ENCODE measurements around the gene MRO.

MRO gene

DNA sequence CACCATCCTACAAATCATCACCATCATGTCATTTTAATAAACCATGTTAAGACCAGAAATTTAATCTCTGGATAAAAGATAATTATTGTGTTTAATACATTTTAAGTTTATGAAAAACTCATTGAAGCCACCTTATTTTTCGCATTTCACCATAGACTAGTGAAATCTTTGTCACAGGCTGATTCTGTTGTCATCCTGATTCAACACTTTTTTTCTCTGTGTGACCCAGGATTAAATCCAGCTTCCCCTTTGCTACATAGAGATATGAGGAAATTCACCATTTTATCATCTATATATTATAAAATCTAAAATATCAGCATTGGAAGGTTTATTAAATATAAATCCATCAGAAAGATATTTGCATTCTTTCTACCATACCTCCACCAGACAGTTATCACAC lies 29.2 kb upstream of the MRO start:
- DNase-seq (ENCODE audit: low read depth), result no peak
- H3K4me3 ChIP-seq (ENCODE audit: low read depth, low read length), result no peak overlapping the region
- TF ChIP-seq, protein P1, sequence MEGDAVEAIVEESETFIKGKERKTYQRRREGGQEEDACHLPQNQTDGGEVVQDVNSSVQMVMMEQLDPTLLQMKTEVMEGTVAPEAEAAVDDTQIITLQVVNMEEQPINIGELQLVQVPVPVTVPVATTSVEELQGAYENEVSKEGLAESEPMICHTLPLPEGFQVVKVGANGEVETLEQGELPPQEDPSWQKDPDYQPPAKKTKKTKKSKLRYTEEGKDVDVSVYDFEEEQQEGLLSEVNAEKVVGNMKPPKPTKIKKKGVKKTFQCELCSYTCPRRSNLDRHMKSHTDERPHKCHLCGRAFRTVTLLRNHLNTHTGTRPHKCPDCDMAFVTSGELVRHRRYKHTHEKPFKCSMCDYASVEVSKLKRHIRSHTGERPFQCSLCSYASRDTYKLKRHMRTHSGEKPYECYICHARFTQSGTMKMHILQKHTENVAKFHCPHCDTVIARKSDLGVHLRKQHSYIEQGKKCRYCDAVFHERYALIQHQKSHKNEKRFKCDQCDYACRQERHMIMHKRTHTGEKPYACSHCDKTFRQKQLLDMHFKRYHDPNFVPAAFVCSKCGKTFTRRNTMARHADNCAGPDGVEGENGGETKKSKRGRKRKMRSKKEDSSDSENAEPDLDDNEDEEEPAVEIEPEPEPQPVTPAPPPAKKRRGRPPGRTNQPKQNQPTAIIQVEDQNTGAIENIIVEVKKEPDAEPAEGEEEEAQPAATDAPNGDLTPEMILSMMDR (conservative IDR thresholded peaks at IDR 0.05; ENCODE audit: low read depth, low read length), result no peak

DNA sequence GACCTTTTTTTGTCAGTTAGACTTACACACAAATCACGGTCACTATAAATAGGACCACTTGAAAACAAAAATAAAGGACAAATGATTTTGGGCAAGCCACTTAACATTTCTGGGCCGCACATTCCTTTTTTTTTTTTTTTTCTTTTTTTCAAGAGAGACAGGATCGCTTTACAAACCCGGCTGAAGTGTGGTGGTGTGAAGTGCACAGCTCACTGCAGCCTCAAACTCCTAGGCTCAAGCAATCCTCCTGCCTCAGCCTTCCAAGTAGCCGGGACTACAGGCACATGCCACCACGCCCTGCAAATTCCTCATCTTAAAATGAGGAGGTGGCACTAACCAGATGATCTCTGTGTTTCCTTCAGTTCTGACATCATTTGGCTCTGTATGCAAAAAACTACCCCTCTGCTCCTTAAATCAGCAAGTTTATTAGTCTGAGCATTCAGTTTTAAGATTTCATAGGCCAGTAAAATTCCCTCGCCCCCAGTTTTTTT lies 28.3 kb upstream of the MRO start:
- no peak overlapping the region for H3K4me3 ChIP-seq (ENCODE audit: low read depth, low read length)
- TF ChIP-seq, protein P1 (conservative IDR thresholded peaks at IDR 0.05; ENCODE audit: low read depth, low read length), result no peak
- DNase-seq (ENCODE audit: low read depth), result no peak

DNA sequence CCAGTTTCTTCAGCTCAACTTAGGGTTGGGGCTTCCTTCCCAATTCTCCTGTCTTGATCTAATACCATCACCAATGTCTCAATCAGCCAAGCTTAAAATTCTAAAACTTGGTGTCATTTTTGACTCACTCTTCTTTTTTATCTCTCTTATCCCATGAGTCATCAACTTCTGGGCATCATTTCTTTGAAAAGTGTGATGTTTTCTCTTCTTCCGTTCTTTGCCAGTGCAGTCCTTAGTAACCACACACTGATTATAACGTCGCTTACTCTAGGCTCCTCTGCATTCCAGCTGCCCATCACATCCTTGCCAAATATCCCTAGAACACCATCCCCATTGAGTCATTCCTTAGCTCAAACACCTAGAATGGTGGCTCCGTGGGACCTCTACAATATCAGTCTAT lies 27.4 kb upstream of the MRO start:
- H3K4me3 ChIP-seq (ENCODE audit: low read depth, low read length), result no peak overlapping the region
- peak; percentile 52 for DNase-seq (ENCODE audit: low read depth)
- TF ChIP-seq, protein P1 (conservative IDR thresholded peaks at IDR 0.05; ENCODE audit: low read depth, low read length), result no peak

DNA sequence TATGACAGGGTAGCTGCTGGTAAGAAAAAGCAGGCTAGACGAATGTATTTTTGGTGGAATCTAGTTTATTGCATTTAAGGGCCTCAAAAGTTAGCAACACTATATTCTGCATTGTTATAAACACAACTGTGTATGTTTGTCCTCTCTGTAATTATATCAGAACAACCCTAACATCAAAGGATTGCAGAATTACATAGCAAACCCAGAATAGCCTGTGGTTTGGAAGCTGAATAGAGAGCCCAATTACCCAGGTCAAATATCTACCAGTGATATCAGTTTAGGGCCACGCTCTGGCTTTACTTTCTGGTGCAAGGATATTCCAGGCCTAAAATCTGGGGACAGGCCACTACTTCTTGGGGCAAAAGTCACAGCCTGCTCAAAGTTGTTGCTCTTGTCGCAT lies 25.1 kb upstream of the MRO start:
- H3K4me3 ChIP-seq (ENCODE audit: low read depth, low read length), result no peak overlapping the region
- TF ChIP-seq, protein P1 (conservative IDR thresholded peaks at IDR 0.05; ENCODE audit: low read depth, low read length), result no peak
- DNase-seq (ENCODE audit: low read depth), result no peak

DNA sequence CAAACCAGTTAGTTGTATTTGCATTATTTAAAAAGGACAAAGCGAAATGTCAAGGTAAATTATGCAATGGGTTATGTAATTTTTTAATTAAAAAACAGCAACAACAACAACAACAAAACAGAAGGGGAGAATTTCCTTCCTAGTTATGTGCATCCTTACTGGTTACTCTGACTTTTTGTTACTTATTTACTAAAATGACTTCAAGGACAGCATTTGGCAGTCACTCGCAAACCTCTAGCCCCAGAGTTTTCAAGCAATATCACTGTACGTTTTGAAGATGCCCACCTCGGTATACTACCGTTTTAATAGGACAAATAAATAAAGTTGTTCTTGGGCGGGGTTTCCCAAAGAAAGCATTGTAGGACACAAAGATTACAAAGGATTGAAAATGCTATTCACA lies 24.7 kb upstream of the MRO start:
- no peak for DNase-seq (ENCODE audit: low read depth)
- H3K4me3 ChIP-seq (ENCODE audit: low read depth, low read length), result no peak overlapping the region
- TF ChIP-seq, protein P1 (conservative IDR thresholded peaks at IDR 0.05; ENCODE audit: low read depth, low read length), result no peak

DNA sequence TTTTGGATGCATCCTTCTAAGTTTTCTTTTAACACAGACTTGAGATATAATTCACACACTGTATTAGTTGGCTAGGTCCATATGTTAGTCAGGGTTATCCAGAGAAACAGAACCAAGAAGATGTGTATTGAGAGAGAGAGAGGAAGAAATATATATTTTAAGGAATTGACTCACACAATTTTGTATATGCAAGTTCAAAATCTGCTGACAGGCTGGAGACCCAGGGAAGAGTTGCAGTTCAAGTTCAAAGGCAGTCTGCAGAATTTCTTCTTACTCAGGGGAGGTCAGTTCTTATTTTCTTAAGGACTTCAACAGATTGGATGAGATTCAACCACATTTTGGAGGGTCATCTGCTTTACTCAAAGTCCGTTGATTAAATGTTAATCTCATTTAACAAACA lies 23.0 kb upstream of the MRO start:
- TF ChIP-seq, protein P1 (conservative IDR thresholded peaks at IDR 0.05; ENCODE audit: low read depth, low read length), result no peak
- no peak overlapping the region for H3K4me3 ChIP-seq (ENCODE audit: low read depth, low read length)
- DNase-seq (ENCODE audit: low read depth), result peak; percentile 36

DNA sequence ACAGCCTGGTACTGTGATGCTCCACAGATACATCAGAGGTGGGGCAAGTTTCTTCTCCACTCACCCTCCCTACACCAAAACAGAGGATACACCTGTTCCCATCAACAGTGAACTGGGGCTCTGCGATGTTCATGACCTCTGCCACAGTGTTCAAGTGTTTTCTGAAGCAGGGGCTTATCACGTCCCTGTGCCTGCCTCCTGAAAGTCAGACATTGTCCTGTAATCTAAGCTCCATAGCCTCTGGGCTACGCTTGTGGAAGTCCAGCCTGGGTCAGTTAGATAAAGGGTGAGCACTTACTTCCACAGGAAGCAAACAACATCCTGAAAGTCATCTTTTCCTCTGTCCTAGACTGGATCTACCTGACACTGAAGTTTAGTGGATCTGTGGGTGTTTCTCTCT lies 20.2 kb upstream of the MRO start:
- H3K4me3 ChIP-seq (ENCODE audit: low read depth, low read length), result no peak overlapping the region
- TF ChIP-seq, protein P1 (conservative IDR thresholded peaks at IDR 0.05; ENCODE audit: low read depth, low read length), result no peak
- DNase-seq (ENCODE audit: low read depth), result no peak

All from choroid plexus epithelial cell (primary cell).